Upper lobe of left lung (tissue), 4 donors: Measurements from ENCODE around the gene CDT1.
"Not testable (repeated sequence)": the region's sequence is repeated elsewhere in the genome, so short reads cannot be mapped to it uniquely, and the experiment has no call there.

Experiments
- EP300 ChIP-seq, 4 donors: sonication (generic); formaldehyde crosslinking; IDR thresholded peaks; one replicate each; pipeline ENCODE4 v1.5.1; 2017; ENCODE audit warnings: antibody characterized with exemption in 4 of 4, control low read depth in 2 of 4
- POLR2A ChIP-seq, 4 donors: fragments of 450-650 bp; IDR thresholded peaks; one replicate each; pipeline ENCODE4 v1.5.1; 2016 to 2017; ENCODE audit warnings: antibody characterized with exemption in 4 of 4, mild to moderate bottlenecking in 2 of 4
- POLR2AphosphoS5 ChIP-seq, 2 donors: sonication (generic); formaldehyde crosslinking; IDR thresholded peaks; one replicate each; pipeline ENCODE4 v1.5.1; 2017; ENCODE audit warnings: antibody characterized with exemption in 2 of 2
- TF ChIP-seq, protein P1 (sequence below), 6 experiments: fragments of 450-650 bp in 4 of 6; fragments of 200-600 bp in 2 of 6; sonication (generic) in 2 of 6; IDR thresholded peaks; one replicate each; pipeline ENCODE4 v1.5.1; 2016 to 2019; ENCODE audit warnings: antibody characterized with exemption in 6 of 6

DNA sequence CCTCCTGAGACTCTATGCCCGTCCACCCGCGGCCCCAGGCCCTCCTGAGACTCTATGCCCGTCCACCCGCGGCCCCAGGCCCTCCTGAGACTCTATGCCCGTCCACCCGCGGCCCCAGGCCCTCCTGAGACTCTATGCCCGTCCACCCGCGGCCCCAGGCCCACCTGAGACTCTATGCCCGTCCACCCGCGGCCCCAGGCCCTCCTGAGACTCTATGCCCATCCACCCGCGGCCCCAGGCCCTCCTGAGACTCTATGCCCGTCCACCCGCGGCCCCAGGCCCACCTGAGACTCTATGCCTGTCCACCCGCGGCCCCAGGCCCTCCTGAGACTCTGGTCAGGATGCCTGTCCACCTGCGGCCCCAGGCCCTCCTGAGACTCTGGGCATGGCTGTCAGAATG lies 31.8 kb upstream of the CDT1 start:
- not testable (repeated sequence) for TF ChIP-seq POLR2A, POLR2AphosphoS5, EP300 (IDR thresholded peaks at IDR 0.05)
- TF ChIP-seq, protein P1, sequence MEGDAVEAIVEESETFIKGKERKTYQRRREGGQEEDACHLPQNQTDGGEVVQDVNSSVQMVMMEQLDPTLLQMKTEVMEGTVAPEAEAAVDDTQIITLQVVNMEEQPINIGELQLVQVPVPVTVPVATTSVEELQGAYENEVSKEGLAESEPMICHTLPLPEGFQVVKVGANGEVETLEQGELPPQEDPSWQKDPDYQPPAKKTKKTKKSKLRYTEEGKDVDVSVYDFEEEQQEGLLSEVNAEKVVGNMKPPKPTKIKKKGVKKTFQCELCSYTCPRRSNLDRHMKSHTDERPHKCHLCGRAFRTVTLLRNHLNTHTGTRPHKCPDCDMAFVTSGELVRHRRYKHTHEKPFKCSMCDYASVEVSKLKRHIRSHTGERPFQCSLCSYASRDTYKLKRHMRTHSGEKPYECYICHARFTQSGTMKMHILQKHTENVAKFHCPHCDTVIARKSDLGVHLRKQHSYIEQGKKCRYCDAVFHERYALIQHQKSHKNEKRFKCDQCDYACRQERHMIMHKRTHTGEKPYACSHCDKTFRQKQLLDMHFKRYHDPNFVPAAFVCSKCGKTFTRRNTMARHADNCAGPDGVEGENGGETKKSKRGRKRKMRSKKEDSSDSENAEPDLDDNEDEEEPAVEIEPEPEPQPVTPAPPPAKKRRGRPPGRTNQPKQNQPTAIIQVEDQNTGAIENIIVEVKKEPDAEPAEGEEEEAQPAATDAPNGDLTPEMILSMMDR (IDR thresholded peaks at IDR 0.05): not testable (repeated sequence)
